ENCODE results near the gene SUFU.
A peak's percentile ranks its signal among the peaks of the same experiment; 100 is the strongest.
"Not testable (repeated sequence)": the region's sequence is repeated elsewhere in the genome, so short reads cannot be mapped to it uniquely, and the experiment has no call there.

SUFU gene

DNA sequence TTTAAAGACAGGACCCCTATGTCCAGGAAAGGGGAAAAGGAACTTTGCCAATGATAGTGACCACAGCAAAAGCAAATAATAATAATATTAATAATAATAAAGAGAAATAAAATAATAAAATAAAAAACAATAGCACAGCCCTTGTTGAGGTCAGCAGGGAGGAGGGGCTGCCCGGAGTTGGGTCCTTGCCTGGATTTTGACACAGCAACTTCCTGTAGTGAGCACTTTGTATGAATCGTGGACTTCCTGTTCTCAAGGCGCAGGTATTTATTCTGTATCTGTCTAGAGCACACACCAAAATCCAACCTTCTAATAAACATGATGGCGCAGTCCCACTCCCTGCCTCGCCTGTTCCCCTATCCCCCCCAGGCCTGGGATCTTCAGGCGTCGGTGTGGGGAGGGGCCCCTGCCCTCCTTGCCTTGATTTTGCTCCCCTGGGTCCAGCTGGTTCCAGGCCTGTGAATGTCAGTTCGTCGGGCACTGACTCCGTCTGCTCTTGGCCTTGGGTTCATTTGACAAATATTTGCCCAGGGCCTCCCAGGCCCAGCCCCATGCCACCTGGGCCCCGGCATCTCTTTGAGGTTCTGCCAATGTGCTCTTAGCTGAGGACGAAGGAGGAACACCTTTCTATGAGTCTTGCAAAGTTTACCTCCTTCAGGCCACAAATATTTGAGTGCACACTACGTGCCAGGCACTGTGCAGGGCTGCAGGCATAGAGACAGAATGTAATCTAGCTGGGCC, 154.4 kb downstream of the SUFU start:
- FAIRE-seq (no peak), DNase-seq (ENCODE audit: extremely low spot score, insufficient read length, low read depth) (no peak)

DNA sequence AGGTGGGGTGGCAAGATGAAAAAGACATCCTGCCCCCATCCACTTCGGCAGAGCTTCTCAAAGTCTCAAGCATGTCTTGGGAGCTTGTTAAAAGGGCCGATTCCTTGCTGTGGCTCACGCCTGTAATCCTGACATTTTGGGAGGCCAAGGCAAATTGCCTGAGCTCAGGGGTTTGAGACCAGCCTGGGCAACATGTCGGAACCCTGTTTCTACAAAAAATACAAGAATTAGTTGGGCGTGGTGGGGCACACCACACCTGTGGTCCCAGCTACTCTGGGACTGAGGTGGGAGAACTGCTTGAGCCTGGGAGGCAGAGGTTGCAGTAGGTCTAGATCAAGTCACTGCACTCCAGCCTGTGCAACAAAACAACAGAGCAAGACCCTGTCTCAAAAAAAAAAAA, 155.0 kb downstream of the SUFU start:
- no peak for FAIRE-seq

DNA sequence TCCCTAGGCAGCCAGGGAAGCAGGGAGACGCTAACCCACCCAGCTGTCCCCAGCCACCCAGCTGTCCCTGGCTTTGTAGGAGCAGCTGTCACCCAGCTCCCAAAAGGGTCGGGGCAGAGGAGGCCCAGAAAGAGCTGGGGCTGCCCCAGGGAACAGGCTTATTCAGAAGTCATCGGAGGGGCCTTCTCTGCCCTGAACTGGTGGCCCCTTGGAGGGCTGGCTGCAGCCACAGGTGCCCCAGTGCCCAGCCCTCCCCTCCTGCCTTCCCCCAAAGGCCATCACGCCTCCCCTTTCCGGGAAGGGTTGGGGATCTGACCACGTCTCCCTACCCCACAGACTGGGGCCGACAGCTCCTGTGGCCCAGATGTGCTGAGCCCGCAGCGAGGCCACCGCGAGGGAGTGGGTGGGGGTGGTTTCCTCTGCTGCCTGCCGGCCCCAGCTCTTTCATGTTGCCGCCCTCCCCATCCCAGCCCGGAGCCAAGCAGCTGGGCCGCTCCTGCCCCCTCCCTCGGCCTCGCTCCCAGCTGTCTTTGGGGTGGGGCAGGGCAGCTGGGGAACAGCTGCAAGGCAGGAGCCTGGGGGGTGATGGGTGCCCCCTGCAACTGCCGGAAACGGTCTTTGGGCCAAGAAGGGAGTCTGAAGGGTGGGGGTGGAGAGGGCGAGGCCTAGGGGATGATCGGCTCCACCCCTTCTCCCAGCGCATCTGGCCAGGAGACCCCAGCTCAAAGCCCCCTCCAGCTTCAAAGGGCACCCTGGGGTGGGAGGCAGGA, 157.3 kb downstream of the SUFU start:
- FAIRE-seq (peak; percentile 94), DNase-seq (ENCODE audit: extremely low spot score, insufficient read length, low read depth) (peak; percentile 76)

More for the DNA sequence above, 155.0 kb downstream of the SUFU start:
- no peak for DNase-seq (ENCODE audit: extremely low spot score, insufficient read length, low read depth)

DNA sequence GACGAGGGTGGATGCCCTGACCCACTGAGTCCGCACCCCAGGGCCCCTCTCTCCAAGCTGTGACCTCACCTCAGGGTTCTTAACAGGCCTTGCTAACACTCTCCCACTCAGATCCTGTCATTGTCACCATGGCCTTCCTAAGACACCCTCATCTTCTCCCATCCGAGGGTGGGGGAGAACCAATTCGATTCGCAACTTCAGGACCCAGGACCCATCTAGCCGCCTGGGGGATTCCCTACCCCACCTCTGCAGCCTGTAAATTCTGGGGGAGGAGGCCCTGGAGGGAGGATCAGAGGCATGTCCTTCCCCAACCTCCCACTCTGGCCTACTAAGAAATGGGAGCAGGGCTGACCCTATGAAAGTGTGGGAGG, 157.9 kb downstream of the SUFU start:
- DNase-seq (ENCODE audit: extremely low spot score, insufficient read length, low read depth), result no peak
- FAIRE-seq, result no peak

DNA sequence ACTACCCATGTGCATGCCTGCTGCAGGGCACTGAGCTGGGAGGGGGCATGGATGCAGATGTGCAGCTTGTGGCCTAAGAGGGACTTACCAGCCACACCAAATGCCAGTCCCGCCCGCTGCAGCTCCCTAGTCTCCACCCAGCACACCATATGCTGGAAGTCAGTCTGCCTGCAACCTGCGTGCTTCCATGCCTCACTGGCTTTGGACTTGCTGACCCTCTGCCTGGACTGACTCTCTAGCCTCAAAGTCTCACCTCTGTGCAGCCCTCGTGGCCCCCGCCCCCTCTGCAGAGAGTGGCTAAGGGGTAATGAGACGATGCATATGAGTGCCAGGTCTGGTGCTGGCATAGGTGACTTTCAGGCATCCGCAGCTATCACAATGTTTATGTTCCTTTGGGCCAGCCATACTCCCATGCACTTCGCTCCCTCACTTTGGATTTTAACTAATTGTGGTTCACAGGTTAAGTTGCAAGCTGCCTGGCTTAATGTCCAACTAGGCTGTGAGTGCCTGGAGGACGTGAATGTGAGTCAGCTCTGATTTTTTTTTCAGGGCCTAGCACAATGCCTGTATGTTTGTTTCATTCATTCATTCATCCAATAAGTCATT, 162.2 kb downstream of the SUFU start:
- no peak for DNase-seq (ENCODE audit: extremely low spot score, insufficient read length, low read depth)
- FAIRE-seq, result no peak

DNA sequence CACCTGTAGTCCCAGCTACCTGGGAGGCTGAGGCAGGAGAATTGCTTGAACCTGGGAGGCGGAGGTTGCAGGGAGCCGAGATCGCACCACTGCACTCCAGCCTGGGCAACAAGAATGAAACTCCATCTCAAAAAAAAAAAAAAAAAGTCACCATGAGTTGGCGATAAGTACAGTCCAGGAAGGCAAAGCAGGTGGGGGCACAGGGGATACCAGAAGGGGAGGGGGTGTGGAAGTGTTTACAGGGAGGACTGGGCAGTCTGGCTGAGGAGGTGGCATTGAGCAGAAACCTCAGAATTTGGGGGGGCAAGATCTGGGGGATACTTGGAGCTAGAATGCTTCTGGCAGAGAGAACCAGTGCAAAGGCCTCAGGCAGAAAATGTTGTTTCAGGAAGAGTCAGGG, 163.6 kb downstream of the SUFU start:
- DNase-seq (ENCODE audit: extremely low spot score, insufficient read length, low read depth); FAIRE-seq: not testable (repeated sequence)

DNA sequence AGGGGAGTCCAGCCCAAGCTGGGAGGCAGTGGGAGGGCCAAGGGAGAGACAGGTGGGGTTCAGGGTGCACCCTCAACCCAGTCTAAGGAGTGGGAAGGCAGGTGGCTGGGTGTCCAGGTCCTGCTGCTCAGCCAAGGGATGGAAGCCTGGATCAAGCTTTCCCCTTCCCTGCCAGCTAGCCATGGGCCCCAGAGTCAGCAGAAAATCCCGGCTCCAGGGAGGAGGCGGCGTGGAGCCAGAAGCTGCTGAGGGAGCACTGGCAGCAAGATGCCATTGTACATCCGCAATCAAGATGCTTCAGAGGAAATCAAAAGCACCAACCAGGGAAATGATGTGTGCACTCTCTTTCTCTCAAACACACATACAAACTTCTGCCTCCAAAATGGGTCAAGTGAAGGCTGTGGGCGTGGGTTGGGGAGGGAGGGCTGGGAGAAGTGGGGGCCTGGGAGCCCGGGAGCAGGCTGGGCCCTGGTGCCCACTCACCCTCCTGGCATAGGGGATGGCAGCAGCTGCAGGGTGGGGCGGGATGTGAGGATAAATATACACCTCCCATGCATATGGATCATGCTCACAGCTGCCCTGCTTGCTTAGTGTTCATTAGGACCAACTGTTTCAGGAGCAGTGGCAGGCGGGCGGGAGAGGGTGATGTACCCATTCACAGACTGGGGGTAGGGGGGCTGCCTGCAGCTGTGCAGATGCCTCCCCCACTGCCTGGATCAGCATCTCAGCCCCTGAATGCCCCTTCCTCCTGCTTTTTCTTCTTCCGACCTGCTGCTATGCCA, 164.7 kb downstream of the SUFU start:
- no peak for DNase-seq (ENCODE audit: extremely low spot score, insufficient read length, low read depth)
- FAIRE-seq, result no peak

DNA sequence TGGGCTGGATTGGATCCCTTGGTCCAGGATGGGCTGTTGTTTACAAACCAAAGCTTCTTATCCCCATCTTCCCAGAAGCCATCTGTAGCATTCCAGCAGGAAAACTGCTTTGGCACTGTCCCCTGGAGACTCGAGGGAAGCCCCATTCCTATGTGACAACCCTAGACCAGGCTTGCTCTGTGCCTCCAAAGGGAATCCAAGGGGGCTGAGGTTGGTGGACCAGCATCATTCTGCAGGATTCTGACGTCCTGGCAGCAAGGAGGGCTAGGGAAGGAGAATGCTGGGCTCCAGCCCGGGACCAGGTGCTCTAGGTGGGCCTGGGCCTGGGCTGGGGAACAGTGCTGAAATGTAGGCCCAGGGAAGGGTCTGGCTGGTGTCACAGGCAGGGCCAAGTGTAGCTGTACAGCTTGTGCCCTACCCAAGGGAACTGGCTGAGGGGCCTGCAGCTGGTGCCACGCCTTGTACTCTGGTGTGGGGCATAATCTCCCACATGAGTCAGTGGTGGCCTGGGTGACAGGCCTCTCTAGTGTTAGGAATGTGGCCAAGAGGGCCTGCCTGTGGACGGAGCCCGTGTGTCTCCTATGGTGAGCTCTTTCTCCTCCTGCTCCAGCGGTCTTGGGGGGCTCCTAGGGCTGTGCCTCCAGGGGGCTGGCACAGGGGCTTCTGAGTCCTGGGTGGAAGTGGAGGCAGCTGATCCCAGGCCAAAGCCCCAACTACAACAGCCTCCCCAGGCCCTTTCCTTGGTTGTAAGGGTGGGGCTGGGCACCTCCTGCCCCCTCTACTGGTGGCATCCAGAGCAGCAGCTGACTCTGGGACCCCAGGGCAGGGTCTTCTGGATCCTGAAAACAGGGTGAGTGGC, 165.7 kb downstream of the SUFU start:
- FAIRE-seq, result no peak
- no peak for DNase-seq (ENCODE audit: extremely low spot score, insufficient read length, low read depth)

DNA sequence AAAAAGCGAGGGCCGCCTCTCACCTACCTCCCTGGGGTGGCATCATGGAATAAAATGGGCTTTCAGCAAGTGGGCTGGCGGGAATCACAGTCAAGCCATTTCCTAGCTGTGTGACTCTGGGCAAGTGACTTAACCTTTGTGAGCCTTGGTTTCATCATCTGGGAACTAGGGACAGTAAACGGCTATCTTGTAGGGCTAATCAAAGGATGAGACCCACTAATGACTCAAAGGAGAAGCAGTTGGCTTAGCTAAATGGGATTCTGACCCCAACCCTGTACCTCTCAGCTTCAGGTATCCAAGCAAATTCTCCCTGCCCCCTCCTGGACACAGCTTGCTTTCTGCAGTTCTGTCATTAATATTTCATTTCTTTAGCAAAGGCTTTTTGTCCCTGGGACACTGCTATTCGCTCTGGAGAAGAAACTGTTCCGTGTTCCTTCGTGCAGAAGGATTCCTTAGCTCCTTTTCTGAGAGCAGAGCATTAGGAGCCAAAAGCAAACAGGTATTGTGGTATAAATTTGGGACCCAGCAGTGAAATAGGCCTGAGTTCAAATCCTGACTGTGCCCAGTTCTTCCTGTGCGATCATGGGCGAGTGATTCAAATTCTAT, 166.4 kb downstream of the SUFU start:
- no peak for FAIRE-seq
- no peak for DNase-seq (ENCODE audit: extremely low spot score, insufficient read length, low read depth)

DNA sequence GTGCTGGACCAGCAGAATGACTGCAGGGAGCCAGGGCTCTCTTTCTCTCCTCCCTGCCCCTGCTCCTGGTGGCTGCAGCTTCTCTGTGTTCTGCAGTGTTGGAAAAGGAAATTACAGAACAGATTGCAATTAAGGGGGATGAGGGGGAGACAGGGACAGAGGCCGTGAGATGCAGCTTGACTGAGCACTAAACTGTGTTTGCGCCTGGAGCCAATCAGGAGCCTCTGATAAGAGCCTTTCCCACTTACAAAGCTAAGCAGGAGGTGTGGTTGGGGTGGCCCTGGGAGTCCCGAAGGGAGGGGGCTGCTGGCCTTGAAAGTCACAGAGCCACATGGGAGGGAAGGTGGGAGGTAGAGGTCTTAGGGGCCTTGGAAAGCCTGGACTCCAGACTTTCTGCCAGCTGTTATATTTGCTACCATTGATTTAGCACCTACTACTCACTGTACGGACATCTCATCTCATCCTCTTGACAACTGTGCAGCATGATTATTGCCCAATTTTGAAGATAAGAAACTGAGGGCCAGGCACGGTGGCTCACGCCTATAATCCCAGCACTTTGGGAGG, 167.2 kb downstream of the SUFU start:
- DNase-seq (ENCODE audit: extremely low spot score, insufficient read length, low read depth), result no peak
- no peak for FAIRE-seq

DNA sequence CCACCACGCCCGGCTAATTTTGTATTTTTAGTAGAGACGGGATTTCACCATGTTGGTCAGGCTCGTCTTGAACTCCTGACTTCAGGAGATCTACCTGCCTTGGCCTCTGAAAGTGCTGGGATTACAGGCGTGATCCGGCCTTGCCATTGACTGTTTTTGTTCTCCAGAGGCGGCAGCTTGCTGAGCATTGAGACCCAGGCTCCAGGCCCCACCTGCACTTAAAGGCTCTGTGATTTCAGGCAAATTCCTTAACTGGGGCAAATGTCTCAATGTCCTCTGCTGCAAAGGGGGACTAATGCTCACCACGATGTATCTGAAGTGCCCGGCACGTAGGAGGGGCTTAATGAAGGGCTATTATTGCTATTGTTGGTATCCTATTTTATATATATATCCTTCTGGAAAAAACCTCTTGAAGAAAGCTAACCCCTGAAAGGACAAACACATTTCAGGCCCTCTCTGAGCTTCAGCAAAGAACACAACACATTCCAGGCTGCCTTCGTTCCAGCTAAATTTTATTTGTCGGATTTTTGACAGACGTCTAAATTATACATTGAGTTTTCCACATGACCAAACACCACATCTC, 169.6 kb downstream of the SUFU start:
- DNase-seq (ENCODE audit: extremely low spot score, insufficient read length, low read depth) (no peak), FAIRE-seq (no peak)

DNA sequence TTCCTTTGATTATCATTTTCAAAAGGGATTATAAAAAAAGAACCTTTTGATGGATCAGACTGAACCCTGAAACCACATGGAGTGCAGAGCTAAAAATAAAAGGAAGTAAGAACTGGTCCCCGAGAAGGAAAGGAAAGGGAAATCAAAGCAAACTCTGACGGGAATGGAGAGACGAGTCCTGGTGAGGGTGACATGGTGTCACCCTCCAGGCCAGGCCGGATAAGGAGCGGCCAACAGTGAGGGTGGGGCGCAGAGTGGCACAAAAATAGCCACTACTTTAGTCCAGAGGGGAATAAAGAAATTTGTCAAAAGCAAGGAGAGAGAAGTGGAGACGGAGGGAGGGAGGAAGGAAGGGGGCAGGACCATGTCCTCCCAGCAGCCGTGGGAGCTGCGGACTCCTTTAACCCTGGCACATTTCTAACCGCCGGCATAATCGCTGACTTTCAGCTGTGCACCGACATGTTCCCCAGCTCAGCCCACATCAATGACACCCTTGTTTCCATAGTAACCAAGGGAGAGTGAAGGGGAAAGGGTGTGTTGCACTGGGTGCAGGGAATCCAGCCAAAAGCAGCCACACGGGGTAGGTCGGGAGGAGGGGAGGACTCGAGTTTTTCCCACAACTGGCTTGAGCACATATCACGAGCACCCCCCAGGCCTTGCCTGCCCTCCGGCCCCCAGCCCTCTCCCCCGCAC, 170.2 kb downstream of the SUFU start:
- DNase-seq (ENCODE audit: extremely low spot score, insufficient read length, low read depth), result no peak
- no peak for FAIRE-seq

DNA sequence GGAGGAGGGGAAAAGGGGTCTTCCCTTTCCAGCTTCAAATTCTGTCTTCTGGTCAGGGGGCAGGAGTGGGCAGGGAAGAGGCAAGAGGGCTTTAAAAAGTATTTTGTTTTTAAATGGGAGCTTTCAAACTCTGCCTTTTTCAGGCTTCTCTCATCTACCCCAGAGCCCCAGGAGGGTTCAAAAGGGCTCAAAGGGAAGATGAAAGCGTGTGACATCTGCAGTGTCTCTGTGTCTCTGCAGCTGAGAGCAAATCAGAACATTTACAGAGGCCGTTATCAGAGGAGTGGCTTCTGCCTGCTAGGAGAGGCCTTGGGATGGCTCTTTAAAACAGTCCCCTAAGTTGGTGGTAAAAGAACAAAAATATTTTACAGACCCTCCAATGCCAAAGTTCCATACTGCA, 170.8 kb downstream of the SUFU start:
- no peak for FAIRE-seq
- no peak for DNase-seq (ENCODE audit: extremely low spot score, insufficient read length, low read depth)

DNA sequence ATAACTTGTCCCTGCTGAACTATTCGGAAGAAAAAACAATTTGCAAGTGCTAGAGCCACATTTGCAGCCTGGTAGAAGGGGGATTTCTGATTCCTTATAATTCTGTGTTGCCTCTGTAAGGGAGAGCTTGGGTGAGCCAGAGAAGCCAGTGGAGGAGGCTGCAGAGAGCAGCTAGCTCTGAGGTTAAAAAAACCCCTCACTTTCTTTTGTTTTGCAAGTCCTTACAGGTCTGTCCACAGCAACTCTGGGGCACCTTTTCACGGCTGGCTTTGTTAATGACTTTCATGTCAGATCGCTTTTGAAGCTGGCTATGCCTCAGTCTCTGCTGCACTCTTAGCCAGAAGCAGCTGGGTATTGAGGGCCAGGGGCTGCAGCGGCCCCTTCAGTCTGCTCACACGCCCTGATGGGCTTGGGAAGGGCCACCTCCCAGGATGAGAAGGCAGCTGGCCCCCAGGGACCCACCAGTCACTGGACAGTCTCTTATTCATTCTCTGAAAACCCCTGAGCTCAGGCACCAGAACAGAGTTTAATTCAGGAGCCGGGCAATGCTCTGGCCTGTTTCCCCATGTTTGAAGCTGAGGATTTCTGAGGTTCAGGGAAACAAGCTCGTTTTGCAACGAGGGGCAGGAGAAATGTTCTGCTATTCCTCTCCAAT, 171.4 kb downstream of the SUFU start:
- no peak for FAIRE-seq
- no peak for DNase-seq (ENCODE audit: extremely low spot score, insufficient read length, low read depth)

DNA sequence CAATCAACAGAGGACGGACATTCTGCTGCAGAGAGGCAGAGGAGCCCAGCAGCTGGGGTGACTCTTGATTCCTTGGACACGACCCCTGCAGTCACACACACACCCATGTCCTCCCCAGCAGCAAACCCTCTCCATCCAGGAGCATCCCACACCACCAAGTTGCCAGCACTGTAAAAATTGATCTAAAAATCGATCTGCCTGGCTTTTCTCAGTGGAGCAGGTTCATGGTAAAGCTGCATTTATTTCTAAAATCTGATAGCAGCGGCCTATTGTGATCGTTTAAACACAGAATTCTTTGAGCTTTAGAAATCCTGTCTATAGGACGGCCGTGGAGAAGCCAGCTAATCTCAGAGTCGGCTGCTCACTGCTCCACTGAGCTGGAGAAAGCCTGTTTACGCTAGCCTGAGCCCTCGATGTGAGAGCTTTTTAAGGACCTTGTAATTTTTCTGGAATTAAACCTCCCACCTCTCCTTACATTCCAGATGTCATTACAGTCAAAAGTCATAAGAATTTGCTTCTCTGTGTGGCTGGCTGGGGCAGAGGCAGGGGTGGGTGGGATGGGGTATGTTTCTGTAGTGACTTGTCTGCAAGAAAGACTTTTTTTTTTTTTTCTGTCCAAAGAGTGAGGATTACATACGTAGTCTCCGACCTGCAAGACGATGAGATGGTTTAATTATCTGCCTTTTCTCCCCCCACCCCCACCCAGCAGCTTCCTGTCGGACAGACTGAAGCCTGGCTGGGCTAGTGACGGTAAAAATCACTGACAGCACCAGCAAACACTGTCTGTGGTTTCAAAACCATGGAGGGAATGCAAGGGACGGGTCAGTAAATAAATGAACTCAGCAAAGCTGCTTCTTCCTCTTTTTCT, 172.1 kb downstream of the SUFU start:
- DNase-seq (ENCODE audit: extremely low spot score, insufficient read length, low read depth) (no peak), FAIRE-seq (peak; percentile 81)

DNA sequence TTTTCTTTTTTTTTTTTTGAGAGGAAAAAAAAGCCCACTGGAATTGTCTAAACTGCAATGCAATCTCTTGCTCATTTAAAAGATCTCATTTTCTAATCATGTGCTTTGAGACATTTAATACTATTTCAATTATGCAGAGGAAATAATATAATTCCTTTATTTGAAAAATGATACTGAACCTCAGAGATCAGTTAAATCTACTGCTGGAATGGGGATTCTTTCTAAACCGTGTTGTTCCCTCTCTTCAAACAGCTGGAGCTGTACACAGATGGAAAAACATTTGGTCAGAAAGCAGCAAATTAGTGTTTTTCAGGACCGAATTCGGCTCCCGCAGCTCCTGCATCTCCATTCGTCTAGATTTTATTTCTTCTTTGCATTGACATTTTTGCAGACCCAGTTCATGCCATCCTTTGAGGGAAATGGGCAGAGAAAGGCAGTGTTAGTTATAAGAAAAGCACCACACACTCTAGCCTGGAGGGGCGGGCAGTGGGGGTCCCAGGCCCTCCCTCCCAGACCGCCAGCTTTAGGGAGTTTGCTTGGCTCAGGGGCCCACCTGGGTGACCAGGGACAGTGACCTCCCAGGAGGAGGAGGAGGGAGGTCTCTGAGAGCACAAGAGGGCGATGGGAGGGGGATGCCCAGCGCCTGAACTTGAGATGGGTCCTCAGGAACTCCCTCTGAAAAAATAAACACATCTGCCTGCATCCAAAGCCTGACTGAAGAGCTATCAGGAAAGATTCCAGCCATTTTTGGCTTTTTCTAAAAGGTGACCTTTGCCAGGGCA, 173.0 kb downstream of the SUFU start:
- no peak for DNase-seq (ENCODE audit: extremely low spot score, insufficient read length, low read depth)
- FAIRE-seq, result no peak

Data from GM18507 (cell line).